PC-9 (cell line): Measurements from ENCODE around the gene THADA. TPM values are rescaled to one million over a fixed set of nuclear protein-coding genes. Genes with fewer than 3 reads are reported as not detected.

Experiments used
- BruUV-seq: library from RNA; stranded (reverse); fragments of 400-500 nt; replicated peaks from 2 replicates; lab custom pipeline; 2021; lab: Mats Ljungman, UMichigan
- CTCF ChIA-PET: fragments of 300-600 bp; sonication (Branson Sonifier 250); formaldehyde crosslinking; loops from one replicate; lab custom pipeline; 2022; ENCODE audit warnings: antibody characterized with exemption; lab: Charles Lee
- POLR2A ChIA-PET: fragments of 300-600 bp; sonication (Branson Sonifier 250); formaldehyde crosslinking; loops from one replicate; lab custom pipeline; 2022; ENCODE audit warnings: antibody characterized with exemption; ENCODE audit not compliant: unreplicated experiment; lab: Charles Lee
- DNase-seq, 2 experiments: peaks; one replicate each; pipeline versions ENCODE4 v3.0.0 to v3.0.0-alpha.2; 2015 to 2022; ENCODE audit warnings: mixed read lengths in 1 of 2
- H2AFZ ChIP-seq: fragments of 200-600 bp; sonication (generic); 2 replicates; pipeline ENCODE4 v1.8.1; 2017; ENCODE audit warnings: antibody characterized with exemption
- H3F3A ChIP-seq: fragments of 200-600 bp; sonication (generic); 2 replicates; pipeline ENCODE4 v1.8.1; 2017; ENCODE audit warnings: antibody characterized with exemption, mild to moderate bottlenecking, low read depth; ENCODE audit not compliant: insufficient read depth
- H3K27ac ChIP-seq: fragments of 200-600 bp; sonication (generic); 2 replicates; pipeline ENCODE4 v1.6.1; 2016; ENCODE audit warnings: mixed run types
- H3K27me3 ChIP-seq: fragments of 200-600 bp; sonication (generic); 2 replicates; pipeline ENCODE4 v1.6.1; 2016; ENCODE audit warnings: low read depth, mixed run types; ENCODE audit not compliant: insufficient read depth
- H3K36me3 ChIP-seq: fragments of 200-600 bp; sonication (generic); 2 replicates; pipeline ENCODE4 v1.6.1; 2016; ENCODE audit warnings: low read depth, mixed run types
- H3K4me1 ChIP-seq: fragments of 200-600 bp; sonication (generic); replicated peaks from 2 replicates; pipeline ENCODE4 v1.6.1; 2016; ENCODE audit warnings: mixed run types; ENCODE audit not compliant: insufficient read depth
- H3K4me2 ChIP-seq: fragments of 200-600 bp; sonication (generic); 2 replicates; pipeline ENCODE4 v1.6.1; 2017; ENCODE audit warnings: mixed run types
- H3K4me3 ChIP-seq: fragments of 200-600 bp; sonication (generic); 2 replicates; pipeline ENCODE4 v1.6.1; 2016; ENCODE audit warnings: mixed run types
- H3K79me2 ChIP-seq: fragments of 200-600 bp; sonication (generic); 2 replicates; pipeline ENCODE4 v1.6.1; 2017; ENCODE audit warnings: low read depth, mixed run types
- H3K9me2 ChIP-seq: fragments of 200-600 bp; sonication (generic); 2 replicates; pipeline ENCODE4 v1.8.1; 2017; ENCODE audit warnings: mild to moderate bottlenecking; ENCODE audit not compliant: insufficient read depth
- H3K9me3 ChIP-seq: fragments of 200-600 bp; sonication (generic); 2 replicates; pipeline ENCODE4 v1.8.1; 2016; ENCODE audit warnings: low read depth; ENCODE audit not compliant: insufficient read depth
- H4K20me1 ChIP-seq: fragments of 200-600 bp; sonication (generic); 2 replicates; pipeline ENCODE4 v1.8.1; 2017; ENCODE audit not compliant: insufficient read depth
- EZH2 ChIP-seq: fragments of 200-600 bp; sonication (generic); IDR thresholded peaks from 2 replicates; pipeline ENCODE4 v1.8.0; 2017; ENCODE audit warnings: antibody characterized with exemption, low read depth
- intact Hi-C: fragments of 100-400 bp; cut with micrococcal nuclease; formaldehyde crosslinking; loops from one replicate; pipeline ENCODE4 v1.10.0; 2022; ENCODE audit not compliant: unreplicated experiment
- total RNA-seq: library from RNA; stranded (reverse); gene quantifications from 2 replicates; pipeline ENCODE4 v1.2.3, GENCODE V29; 2021
- TF ChIP-seq, protein P1 (sequence below): fragments of 200-600 bp; sonication (generic); conservative IDR thresholded peaks from 2 replicates; pipeline ENCODE4 v1.6.1; 2017; ENCODE audit warnings: mixed run types, antibody characterized with exemption, mild to moderate bottlenecking, moderate library complexity

Gene THADA
- total RNA-seq, 1 experiment from 2014 or later, result 28.1 TPM

DNA sequence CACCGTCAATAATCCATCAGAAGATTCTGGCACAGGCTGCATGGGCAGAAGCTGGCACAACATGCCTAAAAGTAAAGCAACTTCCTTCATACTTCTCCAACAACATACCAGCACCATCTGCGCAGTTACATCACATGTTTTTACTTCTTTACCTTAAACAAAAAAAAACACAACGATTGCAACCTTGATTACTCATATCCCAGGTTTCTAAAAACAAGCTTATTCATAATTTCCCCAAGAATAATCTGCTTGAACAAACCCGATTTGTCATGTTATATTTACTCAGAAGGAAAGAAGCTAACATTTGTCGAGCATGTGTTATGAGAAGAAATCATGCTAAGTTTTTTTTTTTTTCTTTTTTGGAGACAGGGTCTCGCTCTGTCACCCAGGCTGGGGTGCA, 54.7 kb downstream of the THADA start:
- Histone ChIP-seq H3K9me2 (no peaks in the 10 kb centered on the region), H3K4me3 (no peak overlapping the region), H3K79me2 (no peaks in the 10 kb centered on the region), H4K20me1 (no peaks in the 10 kb centered on the region), H3K27me3 (no peaks in the 10 kb centered on the region), H2AFZ (no peak overlapping the region), H3K4me2 (no peak overlapping the region), H3K27ac (no peak overlapping the region), H3K4me1 (no peaks in the 10 kb centered on the region), H3K36me3 (peaks cover 11% of the 10 kb centered on the region; the same call in 1 of the 2 replicates), H3F3A (peaks cover 3% of the 10 kb centered on the region), H3K9me3 (peaks cover 15% of the 10 kb centered on the region)
- ChIA-PET CTCF (interaction anchor here (0.6 to 1.0 kb wide), 5 partner anchors 37 to 1429 kb away, joined by 3 to 7 read pairs (median 3); no protein-coding TSS in a partner anchor), POLR2A (no interaction called here)
- TF ChIP-seq, protein P1, sequence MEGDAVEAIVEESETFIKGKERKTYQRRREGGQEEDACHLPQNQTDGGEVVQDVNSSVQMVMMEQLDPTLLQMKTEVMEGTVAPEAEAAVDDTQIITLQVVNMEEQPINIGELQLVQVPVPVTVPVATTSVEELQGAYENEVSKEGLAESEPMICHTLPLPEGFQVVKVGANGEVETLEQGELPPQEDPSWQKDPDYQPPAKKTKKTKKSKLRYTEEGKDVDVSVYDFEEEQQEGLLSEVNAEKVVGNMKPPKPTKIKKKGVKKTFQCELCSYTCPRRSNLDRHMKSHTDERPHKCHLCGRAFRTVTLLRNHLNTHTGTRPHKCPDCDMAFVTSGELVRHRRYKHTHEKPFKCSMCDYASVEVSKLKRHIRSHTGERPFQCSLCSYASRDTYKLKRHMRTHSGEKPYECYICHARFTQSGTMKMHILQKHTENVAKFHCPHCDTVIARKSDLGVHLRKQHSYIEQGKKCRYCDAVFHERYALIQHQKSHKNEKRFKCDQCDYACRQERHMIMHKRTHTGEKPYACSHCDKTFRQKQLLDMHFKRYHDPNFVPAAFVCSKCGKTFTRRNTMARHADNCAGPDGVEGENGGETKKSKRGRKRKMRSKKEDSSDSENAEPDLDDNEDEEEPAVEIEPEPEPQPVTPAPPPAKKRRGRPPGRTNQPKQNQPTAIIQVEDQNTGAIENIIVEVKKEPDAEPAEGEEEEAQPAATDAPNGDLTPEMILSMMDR, result no peak
- no peak for TF ChIP-seq EZH2
- BruUV-seq, result no TSS peak
- intact Hi-C loops, result loop anchor here (2.0 to 10.0 kb wide), 2 partner anchors 312 to 406 kb away; no protein-coding TSS in a partner anchor
- DNase-seq, result no peak

DNA sequence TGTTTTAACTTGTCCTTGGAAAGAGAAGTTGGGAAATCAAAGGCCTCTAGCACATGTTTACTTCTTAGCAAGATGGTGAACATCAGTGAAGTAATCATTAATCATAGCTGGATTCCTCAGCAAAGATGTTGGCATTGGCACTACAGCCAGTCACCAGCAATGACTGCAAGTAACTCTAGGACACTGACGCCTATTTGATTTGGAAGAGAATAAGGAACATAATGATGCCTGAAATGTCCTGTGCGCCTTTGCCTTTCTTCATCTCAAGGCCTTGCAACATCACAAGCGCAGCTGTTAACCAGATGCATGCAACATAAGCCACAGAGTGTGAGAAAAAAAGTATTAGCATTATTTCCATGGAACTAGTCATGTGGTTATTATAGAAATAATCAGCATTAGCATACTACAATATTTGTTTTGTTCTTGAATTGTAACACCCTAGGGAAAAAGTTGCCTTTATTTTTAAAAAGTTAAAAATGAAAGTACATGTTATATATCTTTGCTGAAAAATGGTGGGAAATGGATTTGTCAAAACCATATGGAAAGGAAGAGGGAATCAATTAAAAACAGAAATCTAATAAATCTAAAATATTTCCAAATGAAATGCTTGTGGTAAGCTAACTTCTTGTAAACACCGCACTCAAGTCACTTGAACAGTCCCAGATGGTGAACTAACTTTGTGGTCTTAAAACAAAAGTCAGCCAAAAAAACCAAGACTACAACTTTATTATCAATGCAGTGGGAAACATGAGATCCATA, 55.6 kb downstream of the THADA start:
- BruUV-seq, result no TSS peak
- Histone ChIP-seq H3K4me1 (no peaks in the 10 kb centered on the region), H3K36me3 (peaks cover 11% of the 10 kb centered on the region; the same call in 1 of the 2 replicates), H3F3A (peaks cover 3% of the 10 kb centered on the region), H2AFZ (no peak overlapping the region), H3K27me3 (no peaks in the 10 kb centered on the region), H3K9me2 (no peaks in the 10 kb centered on the region), H3K9me3 (peaks cover 9% of the 10 kb centered on the region; the same call in 1 of the 2 replicates), H4K20me1 (no peaks in the 10 kb centered on the region), H3K4me3 (no peak overlapping the region), H3K4me2 (no peak overlapping the region), H3K79me2 (no peaks in the 10 kb centered on the region), H3K27ac (no peak overlapping the region)
- ChIA-PET CTCF (interaction anchor here (0.7 kb wide), 1 partner anchor 29 kb away, joined by 3 read pairs; no protein-coding TSS in a partner anchor), POLR2A (no interaction called here)
- TF ChIP-seq, protein P1, result no peak
- TF ChIP-seq EZH2, result no peak
- intact Hi-C loops, result loop anchor here (2.0 to 10.0 kb wide), 2 partner anchors 311 to 405 kb away; no protein-coding TSS in a partner anchor
- DNase-seq, result peak in 1 of 2 experiments; percentile 48

DNA sequence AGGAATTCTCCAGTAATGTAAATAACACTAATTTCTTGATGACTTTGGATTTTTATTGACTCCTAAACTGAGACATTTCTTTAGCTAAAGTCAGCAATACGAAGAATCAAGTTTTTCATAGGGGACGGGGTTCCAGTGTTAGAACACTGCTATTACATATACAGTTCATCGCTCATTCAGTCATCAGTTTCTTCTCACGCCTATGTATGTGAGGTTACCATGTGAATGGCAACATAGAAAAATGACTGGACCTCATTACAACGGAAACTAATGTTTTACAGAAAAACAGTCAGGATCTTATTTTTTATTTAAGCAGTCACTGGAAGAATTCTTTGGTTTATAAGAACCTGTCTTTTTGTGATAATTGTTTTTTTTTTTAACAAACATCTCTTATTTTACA, 56.4 kb downstream of the THADA start:
- no TSS peak for BruUV-seq
- no peak overlapping the region for H2AFZ ChIP-seq
- H3K27me3 ChIP-seq, result no peaks in the 10 kb centered on the region
- no peak overlapping the region for H3K4me3 ChIP-seq
- H4K20me1 ChIP-seq, result no peaks in the 10 kb centered on the region
- TF ChIP-seq, protein P1, result no peak
- TF ChIP-seq EZH2, result no peak
- no peaks in the 10 kb centered on the region for H3K9me2 ChIP-seq
- CTCF ChIA-PET, result no interaction called here
- H3K9me3 ChIP-seq, result 0 out of 2 replicates have a peak, but pooled peaks cover 4% of the 10 kb centered on the region
- H3F3A ChIP-seq, result peaks cover 3% of the 10 kb centered on the region
- intact Hi-C loops, result loop anchor here (5.0 kb wide), 1 partner anchor 52 kb away; no protein-coding TSS in a partner anchor
- POLR2A ChIA-PET, result no interaction called here
- no peak overlapping the region for H3K4me2 ChIP-seq
- no peaks in the 10 kb centered on the region for H3K4me1 ChIP-seq
- no peak overlapping the region for H3K27ac ChIP-seq
- no peaks in the 10 kb centered on the region for H3K79me2 ChIP-seq
- DNase-seq, result no peak
- H3K36me3 ChIP-seq, result peaks cover 11% of the 10 kb centered on the region; the same call in 1 of the 2 replicates
